ENCODE data around the gene C20orf173. TPM values are rescaled to one million over a fixed set of nuclear protein-coding genes. Genes with fewer than 3 reads are reported as not detected.

Gene C20orf173
- total and polyA plus RNA-seq, 2 experiments from 2014 or later, result not detected

DNA sequence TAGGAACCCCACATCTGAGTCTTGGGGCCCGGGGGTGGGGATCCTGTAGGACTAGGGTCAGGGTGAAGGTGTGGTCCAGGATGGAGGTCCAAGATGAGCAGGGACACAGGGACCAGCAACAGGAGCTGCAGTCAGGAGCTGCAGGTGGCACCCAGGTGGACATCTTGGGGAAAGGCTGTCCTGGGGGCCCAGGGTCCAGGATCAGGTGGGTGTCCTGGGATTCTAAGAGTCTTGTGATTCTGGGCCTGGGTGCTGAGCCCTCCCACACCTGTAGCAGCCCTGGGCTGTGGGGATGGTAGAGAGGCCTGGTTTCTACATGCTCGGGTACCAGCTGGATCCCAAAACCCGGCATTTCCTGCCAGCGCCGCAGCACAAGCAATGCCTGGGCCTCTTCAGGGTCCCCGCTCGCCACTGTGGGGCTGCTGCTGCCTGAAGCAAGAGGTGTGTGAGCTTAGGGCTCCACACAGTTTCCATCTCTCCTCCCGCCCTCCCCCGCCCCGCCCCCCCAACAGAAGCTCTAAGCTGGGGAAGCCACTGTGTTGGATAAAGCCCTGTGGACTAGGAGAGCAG is 33.2 kb upstream of the C20orf173 start:
- Histone ChIP-seq H3K36me3 (ENCODE audit: low read depth) (no peaks in the 10 kb centered on the region), H2AFZ (no peak overlapping the region), H3K9ac (no peak overlapping the region), H3K4me3 (no peak overlapping the region), H3K79me2 (ENCODE audit: insufficient read depth) (no peaks in the 10 kb centered on the region), H3K27ac (no peak overlapping the region), H3K27me3 (replicated peaks; ENCODE audit: insufficient read depth) (no peaks in the 10 kb centered on the region), H3K9me3 (ENCODE audit: low read depth) (no peaks in the 10 kb centered on the region), H3F3A (ENCODE audit: insufficient read depth) (no peaks in the 10 kb centered on the region), H3K4me1 (ENCODE audit: insufficient read depth) (peaks cover 4% of the 10 kb centered on the region; the same call in 1 of the 2 replicates), H3K9me2 (ENCODE audit: insufficient read depth) (no peaks in the 10 kb centered on the region), H3K4me2 (ENCODE audit: unreplicated experiment) (no peak overlapping the region), H4K20me1 (ENCODE audit: insufficient read depth) (no peaks in the 10 kb centered on the region)
- TF ChIP-seq EZH2 (IDR thresholded peaks at IDR 0.05; ENCODE audit: insufficient read depth, poor library complexity, severe bottlenecking), result no peak
- 91 to 97% methylated on average over 5 to 9 of the region's 10 CpGs for WGBS, 2 experiments (ENCODE audit: low coverage in 1 of 2, low lambda C conversion rate in 2 of 2, missing lambda C conversion rate in 2 of 2)
- no peak for DNase-seq
- in situ Hi-C loops (cut with MboI), result no loop called here

DNA sequence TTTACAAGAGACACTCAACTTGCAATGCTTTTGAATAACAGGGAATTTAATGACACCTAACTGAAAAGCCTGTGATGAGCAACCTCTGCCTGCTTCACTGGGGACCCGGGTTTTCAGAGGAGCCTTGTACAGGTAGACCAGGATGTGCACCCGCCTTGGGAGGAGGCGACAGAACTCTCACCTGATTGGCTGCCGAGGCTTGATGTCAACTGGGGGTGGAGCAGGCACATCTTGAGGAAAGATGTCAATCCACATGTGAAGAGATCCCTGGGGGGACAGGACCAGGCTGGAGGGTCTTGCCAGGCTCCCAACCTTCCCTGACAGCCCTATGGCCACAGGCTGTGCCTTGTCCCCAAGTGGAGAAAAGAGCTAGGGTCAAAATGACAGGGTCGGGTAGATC is 32.2 kb upstream of the C20orf173 start:
- Histone ChIP-seq H3K79me2 (ENCODE audit: insufficient read depth) (no peaks in the 10 kb centered on the region), H3K9ac (no peak overlapping the region), H3K4me2 (ENCODE audit: unreplicated experiment) (no peak overlapping the region), H3K9me3 (ENCODE audit: low read depth) (no peaks in the 10 kb centered on the region), H3K9me2 (ENCODE audit: insufficient read depth) (no peaks in the 10 kb centered on the region), H3K27ac (no peak overlapping the region), H2AFZ (no peak overlapping the region), H3K36me3 (ENCODE audit: low read depth) (no peaks in the 10 kb centered on the region), H3F3A (ENCODE audit: insufficient read depth) (no peaks in the 10 kb centered on the region), H4K20me1 (ENCODE audit: insufficient read depth) (no peaks in the 10 kb centered on the region), H3K4me3 (no peak overlapping the region), H3K4me1 (ENCODE audit: insufficient read depth) (peaks cover 4% of the 10 kb centered on the region; the same call in 1 of the 2 replicates), H3K27me3 (replicated peaks; ENCODE audit: insufficient read depth) (no peaks in the 10 kb centered on the region)
- 40 to 48% methylated on average over 5 of the region's 5 CpGs for WGBS, 2 experiments (ENCODE audit: low coverage in 1 of 2, low lambda C conversion rate in 2 of 2, missing lambda C conversion rate in 2 of 2)
- TF ChIP-seq EZH2 (IDR thresholded peaks at IDR 0.05; ENCODE audit: insufficient read depth, poor library complexity, severe bottlenecking) (no peak), EZH2phosphoT487 (IDR thresholded peaks at IDR 0.05; ENCODE audit: insufficient read depth, low read depth) (no peak)
- DNase-seq, result no peak
- in situ Hi-C loops (cut with MboI), result no loop called here

DNA sequence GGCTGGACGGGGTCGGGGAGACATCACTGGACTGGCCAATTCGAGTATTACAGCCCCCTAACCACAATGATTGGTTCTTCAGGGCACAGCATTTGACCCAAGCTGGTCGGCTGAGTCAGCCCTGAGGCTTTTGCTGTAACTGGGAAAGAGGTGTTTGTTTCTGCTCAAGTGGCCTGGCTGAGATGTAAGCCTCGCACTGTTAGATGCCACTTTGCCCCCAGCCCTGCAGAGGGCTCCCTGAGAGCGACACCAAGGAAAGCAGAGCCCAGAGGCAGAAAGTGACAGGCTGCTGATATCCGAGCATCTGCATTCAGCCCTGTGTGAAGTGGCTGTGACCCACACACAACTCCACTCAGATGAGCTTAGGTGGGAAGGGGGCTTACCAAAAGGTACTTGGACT is 31.8 kb upstream of the C20orf173 start:
- H3F3A ChIP-seq (ENCODE audit: insufficient read depth), result no peaks in the 10 kb centered on the region
- H2AFZ ChIP-seq, result no peak overlapping the region
- 4 to 10% methylated on average over 7 of the region's 7 CpGs for WGBS, 2 experiments (ENCODE audit: low coverage in 1 of 2, low lambda C conversion rate in 2 of 2, missing lambda C conversion rate in 2 of 2)
- H3K9ac ChIP-seq, result no peak overlapping the region
- H3K27me3 ChIP-seq (replicated peaks; ENCODE audit: insufficient read depth), result no peaks in the 10 kb centered on the region
- no peaks in the 10 kb centered on the region for H3K9me2 ChIP-seq (ENCODE audit: insufficient read depth)
- H3K9me3 ChIP-seq (ENCODE audit: low read depth), result no peaks in the 10 kb centered on the region
- H3K4me2 ChIP-seq (ENCODE audit: unreplicated experiment), result no peak overlapping the region
- in situ Hi-C loops (cut with MboI), result no loop called here
- no peak overlapping the region for H3K4me3 ChIP-seq
- no peak overlapping the region for H3K27ac ChIP-seq
- no peaks in the 10 kb centered on the region for H3K79me2 ChIP-seq (ENCODE audit: insufficient read depth)
- H3K4me1 ChIP-seq (ENCODE audit: insufficient read depth), result peaks cover 4% of the 10 kb centered on the region; the same call in 1 of the 2 replicates
- H4K20me1 ChIP-seq (ENCODE audit: insufficient read depth), result no peaks in the 10 kb centered on the region
- peak; percentile 71 for DNase-seq
- no peak for TF ChIP-seq EZH2 (IDR thresholded peaks at IDR 0.05; ENCODE audit: insufficient read depth, poor library complexity, severe bottlenecking)
- no peak for TF ChIP-seq EZH2phosphoT487 (IDR thresholded peaks at IDR 0.05; ENCODE audit: insufficient read depth, low read depth)
- no peaks in the 10 kb centered on the region for H3K36me3 ChIP-seq (ENCODE audit: low read depth)

DNA sequence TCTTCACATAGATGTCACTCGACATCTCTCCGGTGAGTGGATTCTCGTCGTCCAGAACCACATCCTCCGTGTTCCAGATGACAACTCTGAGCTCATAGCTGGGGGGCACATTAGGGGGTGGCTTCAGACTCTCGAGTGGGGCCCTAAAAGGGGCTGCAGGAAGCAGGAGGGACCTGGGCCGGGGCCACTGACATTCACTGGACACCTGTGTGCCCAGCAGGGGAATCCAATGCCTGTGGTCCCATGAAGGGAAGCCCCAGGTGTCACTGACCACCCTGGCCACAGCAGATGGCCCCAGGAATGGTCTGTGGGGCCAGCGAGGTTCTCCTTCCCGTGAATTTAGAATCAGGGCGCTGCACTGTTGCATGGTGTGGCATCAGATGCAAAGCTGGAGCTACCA is 31.1 kb upstream of the C20orf173 start:
- H3K9ac ChIP-seq, result no peak overlapping the region
- 47 to 49% methylated on average over 10 of the region's 10 CpGs for WGBS, 2 experiments (ENCODE audit: low coverage in 1 of 2, low lambda C conversion rate in 2 of 2, missing lambda C conversion rate in 2 of 2)
- peaks cover 4% of the 10 kb centered on the region; the same call in 1 of the 2 replicates for H3K4me1 ChIP-seq (ENCODE audit: insufficient read depth)
- no peak overlapping the region for H2AFZ ChIP-seq
- no peaks in the 10 kb centered on the region for H3F3A ChIP-seq (ENCODE audit: insufficient read depth)
- H3K9me2 ChIP-seq (ENCODE audit: insufficient read depth), result no peaks in the 10 kb centered on the region
- no peak overlapping the region for H3K27ac ChIP-seq
- no peaks in the 10 kb centered on the region for H3K36me3 ChIP-seq (ENCODE audit: low read depth)
- TF ChIP-seq EZH2 (IDR thresholded peaks at IDR 0.05; ENCODE audit: insufficient read depth, poor library complexity, severe bottlenecking) (no peak), EZH2phosphoT487 (IDR thresholded peaks at IDR 0.05; ENCODE audit: insufficient read depth, low read depth) (no peak)
- no peaks in the 10 kb centered on the region for H3K27me3 ChIP-seq (replicated peaks; ENCODE audit: insufficient read depth)
- H3K4me2 ChIP-seq (ENCODE audit: unreplicated experiment), result no peak overlapping the region
- H3K9me3 ChIP-seq (ENCODE audit: low read depth), result no peaks in the 10 kb centered on the region
- H3K79me2 ChIP-seq (ENCODE audit: insufficient read depth), result no peaks in the 10 kb centered on the region
- H3K4me3 ChIP-seq, result no peak overlapping the region
- H4K20me1 ChIP-seq (ENCODE audit: insufficient read depth), result no peaks in the 10 kb centered on the region
- no peak for DNase-seq
- in situ Hi-C loops (cut with MboI), result no loop called here

DNA sequence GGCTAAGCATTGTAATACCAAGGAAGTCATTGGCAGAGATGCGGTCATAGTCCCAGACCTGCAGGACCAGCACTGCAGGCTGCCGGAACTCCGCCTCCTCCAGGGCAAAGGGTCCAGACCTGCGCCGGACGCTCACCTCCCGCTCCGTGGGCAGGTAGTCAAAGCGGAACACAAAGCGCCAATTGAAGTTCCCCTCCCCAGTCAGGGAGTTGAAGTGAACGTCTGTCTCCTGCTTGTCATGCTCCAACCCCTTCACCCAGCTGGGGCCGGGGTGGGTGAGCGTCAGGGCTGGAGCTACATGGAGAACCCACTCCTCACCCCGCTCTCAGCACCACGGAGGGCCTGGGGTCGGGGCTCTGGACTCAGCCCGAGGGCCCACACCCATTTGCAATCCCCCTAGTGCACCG is 30.7 kb upstream of the C20orf173 start:
- TF ChIP-seq EZH2 (IDR thresholded peaks at IDR 0.05; ENCODE audit: insufficient read depth, poor library complexity, severe bottlenecking) (no peak), EZH2phosphoT487 (IDR thresholded peaks at IDR 0.05; ENCODE audit: insufficient read depth, low read depth) (no peak)
- no peaks in the 10 kb centered on the region for H3K36me3 ChIP-seq (ENCODE audit: low read depth)
- WGBS, 2 experiments (ENCODE audit: low coverage in 1 of 2, low lambda C conversion rate in 2 of 2, missing lambda C conversion rate in 2 of 2), result 74 to 75% methylated on average over 16 to 18 of the region's 18 CpGs
- no peak for DNase-seq
- no peaks in the 10 kb centered on the region for H3K27me3 ChIP-seq (replicated peaks; ENCODE audit: insufficient read depth)
- no peaks in the 10 kb centered on the region for H3K9me2 ChIP-seq (ENCODE audit: insufficient read depth)
- no peaks in the 10 kb centered on the region for H3K79me2 ChIP-seq (ENCODE audit: insufficient read depth)
- H2AFZ ChIP-seq, result no peak overlapping the region
- no peak overlapping the region for H3K27ac ChIP-seq
- H4K20me1 ChIP-seq (ENCODE audit: insufficient read depth), result no peaks in the 10 kb centered on the region
- no peaks in the 10 kb centered on the region for H3K9me3 ChIP-seq (ENCODE audit: low read depth)
- H3K4me1 ChIP-seq (ENCODE audit: insufficient read depth), result peaks cover 4% of the 10 kb centered on the region; the same call in 1 of the 2 replicates
- H3K4me2 ChIP-seq (ENCODE audit: unreplicated experiment), result no peak overlapping the region
- no peaks in the 10 kb centered on the region for H3F3A ChIP-seq (ENCODE audit: insufficient read depth)
- H3K9ac ChIP-seq, result no peak overlapping the region
- no peak overlapping the region for H3K4me3 ChIP-seq
- in situ Hi-C loops (cut with MboI), result no loop called here
